Stimulated activated naive CD8-positive, alpha-beta T cell treated with anti-CD3 and anti-CD28 coated beads, Interleukin-15, amount 100 ng/mL, for 72 hours (primary cell): Measurements from ENCODE around the gene SPNS2.
A peak's percentile ranks its signal among the peaks of the same experiment; 100 is the strongest.

Experiments used
- ATAC-seq: fragments of 150-1000 bp; cut with Tn5 transposase; 2 replicates; pipeline ENCODE4 v1.10.0; 2021; ENCODE audit warnings: mild to moderate bottlenecking, moderate library complexity
- DNase-seq, 2 donors: peaks; one replicate each; pipeline ENCODE4 v3.0.0; 2021 to 2022
- H3K27ac Mint-ChIP-seq, 2 donors: one replicate each; pipeline ENCODE4 v1.8.0; 2022; ENCODE audit warnings: mild to moderate bottlenecking in 2 of 2, mixed read lengths in 2 of 2, moderate library complexity in 2 of 2
- H3K27me3 Mint-ChIP-seq: one replicate; pipeline ENCODE4 v1.8.0; 2022; ENCODE audit warnings: mixed read lengths
- H3K4me1 Mint-ChIP-seq: one replicate; pipeline ENCODE4 v1.8.0; 2022; ENCODE audit warnings: mild to moderate bottlenecking, mixed read lengths
- H3K4me3 Mint-ChIP-seq, 2 donors: one replicate each; pipeline ENCODE4 v1.8.0; 2022; ENCODE audit warnings: mild to moderate bottlenecking in 2 of 2, mixed read lengths in 2 of 2, moderate library complexity in 1 of 2
- H3K9me3 Mint-ChIP-seq, 2 donors: one replicate each; pipeline ENCODE4 v1.8.0; 2022; ENCODE audit warnings: mixed read lengths in 2 of 2

The SPNS2 gene

GRCh38 chr17:4498461-4499397 is at the start of gene SPNS2:
Gene SPNS2, plus strand, starts transcription at chr17:4498881. Its CDS starts 167 bp downstream, at chr17:4499048.
- peak within 1 kb of the TSS in 1 of 2 donors; percentile 78 for H3K27ac Mint-ChIP-seq
- H3K4me3 Mint-ChIP-seq = peak within 1 kb of the TSS; percentile 71 to 78
- H3K27me3 Mint-ChIP-seq = peaks cover 36% of the 10 kb centered on the region
- peak; percentile 83 for ATAC-seq
- DNase-seq = peak; percentile 55 to 64
- H3K4me1 Mint-ChIP-seq = peaks cover 37% of the 10 kb centered on the region
- no peaks in the 10 kb centered on the region for H3K9me3 Mint-ChIP-seq

GRCh38 chr17:4449736-4450135 is 48.9 kb upstream of the SPNS2 start:
- no peaks in the 10 kb centered on the region for H3K4me1 Mint-ChIP-seq
- no peak for ATAC-seq
- H3K4me3 Mint-ChIP-seq = no peak overlapping the region

GRCh38 chr17:4450710-4451316 is 47.9 kb upstream of the SPNS2 start:
- no peaks in the 10 kb centered on the region for H3K4me1 Mint-ChIP-seq
- ATAC-seq (no peak), DNase-seq (no peak)
- H3K4me3 Mint-ChIP-seq = no peak overlapping the region
- no peak overlapping the region for H3K27ac Mint-ChIP-seq
- no peaks in the 10 kb centered on the region for H3K9me3 Mint-ChIP-seq
- no peaks in the 10 kb centered on the region for H3K27me3 Mint-ChIP-seq

More at GRCh38 chr17:4449736-4450135, 48.9 kb upstream of the SPNS2 start:
- Mint-ChIP-seq H3K9me3 (no peaks in the 10 kb centered on the region), H3K27ac (peak overlapping the region in 1 of 2 donors; percentile 34), H3K27me3 (no peaks in the 10 kb centered on the region)
- DNase-seq = no peak

GRCh38 chr17:4453812-4454591 is 44.7 kb upstream of the SPNS2 start:
- no peak overlapping the region for H3K4me3 Mint-ChIP-seq
- H3K4me1 Mint-ChIP-seq = no peaks in the 10 kb centered on the region
- DNase-seq (no peak), ATAC-seq (no peak)
- no peaks in the 10 kb centered on the region for H3K27me3 Mint-ChIP-seq
- no peak overlapping the region for H3K27ac Mint-ChIP-seq
- H3K9me3 Mint-ChIP-seq = peaks cover 0 to 5% of the 10 kb centered on the region in 2 donors

- no peak for DNase-seq
- H3K9me3 Mint-ChIP-seq = peaks cover 15 to 18% of the 10 kb centered on the region in 2 donors
- no peaks in the 10 kb centered on the region for H3K27me3 Mint-ChIP-seq
- no peak overlapping the region for H3K4me3 Mint-ChIP-seq
- no peaks in the 10 kb centered on the region for H3K4me1 Mint-ChIP-seq
- H3K27ac Mint-ChIP-seq = no peak overlapping the region
- no peak for ATAC-seq
These were observed 38.0 kb upstream of the SPNS2 start for GRCh38 chr17:4460661-4461060.

- Mint-ChIP-seq H3K27ac (no peak overlapping the region), H3K4me1 (no peaks in the 10 kb centered on the region), H3K27me3 (no peaks in the 10 kb centered on the region), H3K9me3 (peaks cover 14 to 15% of the 10 kb centered on the region in 2 donors), H3K4me3 (no peak overlapping the region)
- ATAC-seq (no peak), DNase-seq (no peak)
These were observed 34.7 kb upstream of the SPNS2 start for GRCh38 chr17:4463818-4464476.

GRCh38 chr17:4465786-4466185 is 32.9 kb upstream of the SPNS2 start:
- Mint-ChIP-seq H3K4me3 (no peak overlapping the region), H3K27ac (no peak overlapping the region), H3K4me1 (no peaks in the 10 kb centered on the region), H3K9me3 (peaks cover 6 to 7% of the 10 kb centered on the region in 2 donors), H3K27me3 (no peaks in the 10 kb centered on the region)
- ATAC-seq (no peak), DNase-seq (no peak)

- Mint-ChIP-seq H3K27ac (no peak overlapping the region), H3K4me3 (no peak overlapping the region), H3K4me1 (no peaks in the 10 kb centered on the region), H3K9me3 (no peaks in the 10 kb centered on the region), H3K27me3 (no peaks in the 10 kb centered on the region)
- DNase-seq (no peak), ATAC-seq (no peak)
These were observed 31.4 kb upstream of the SPNS2 start for GRCh38 chr17:4467287-4467686.

- no peak for DNase-seq
- no peaks in the 10 kb centered on the region for H3K27me3 Mint-ChIP-seq
- no peaks in the 10 kb centered on the region for H3K4me1 Mint-ChIP-seq
- no peak overlapping the region for H3K4me3 Mint-ChIP-seq
- H3K9me3 Mint-ChIP-seq = no peaks in the 10 kb centered on the region
- H3K27ac Mint-ChIP-seq = no peak overlapping the region
- no peak for ATAC-seq
These were observed 29.1 kb upstream of the SPNS2 start for GRCh38 chr17:4469552-4469951.

GRCh38 chr17:4472286-4472685 is 26.4 kb upstream of the SPNS2 start:
- no peak overlapping the region for H3K4me3 Mint-ChIP-seq
- no peaks in the 10 kb centered on the region for H3K9me3 Mint-ChIP-seq
- peak overlapping the region in 1 of 2 donors; percentile 49 for H3K27ac Mint-ChIP-seq
- ATAC-seq = no peak
- H3K27me3 Mint-ChIP-seq = no peaks in the 10 kb centered on the region
- no peak for DNase-seq
- H3K4me1 Mint-ChIP-seq = peaks cover 13% of the 10 kb centered on the region

GRCh38 chr17:4474093-4474492 is 24.6 kb upstream of the SPNS2 start:
- H3K9me3 Mint-ChIP-seq = no peaks in the 10 kb centered on the region
- peaks cover 21% of the 10 kb centered on the region for H3K4me1 Mint-ChIP-seq
- DNase-seq (no peak), ATAC-seq (no peak)
- no peak overlapping the region for H3K27ac Mint-ChIP-seq
- no peak overlapping the region for H3K4me3 Mint-ChIP-seq
- no peaks in the 10 kb centered on the region for H3K27me3 Mint-ChIP-seq

GRCh38 chr17:4475001-4475400 is 23.7 kb upstream of the SPNS2 start:
- Mint-ChIP-seq H3K9me3 (no peaks in the 10 kb centered on the region), H3K4me1 (peaks cover 28% of the 10 kb centered on the region), H3K27ac (peak overlapping the region in 1 of 2 donors; percentile 2), H3K27me3 (no peaks in the 10 kb centered on the region), H3K4me3 (no peak overlapping the region)
- DNase-seq (no peak), ATAC-seq (no peak)

- DNase-seq (no peak), ATAC-seq (no peak)
- H3K9me3 Mint-ChIP-seq = no peaks in the 10 kb centered on the region
- H3K4me1 Mint-ChIP-seq = peaks cover 33% of the 10 kb centered on the region
- H3K4me3 Mint-ChIP-seq = no peak overlapping the region
- H3K27me3 Mint-ChIP-seq = no peaks in the 10 kb centered on the region
- H3K27ac Mint-ChIP-seq = peak overlapping the region in 1 of 2 donors; percentile 2
These were observed 23.2 kb upstream of the SPNS2 start for GRCh38 chr17:4475463-4475862.

- Mint-ChIP-seq H3K27ac (peak overlapping the region in 1 of 2 donors; percentile 68), H3K4me3 (no peak overlapping the region), H3K9me3 (no peaks in the 10 kb centered on the region), H3K27me3 (no peaks in the 10 kb centered on the region), H3K4me1 (peaks cover 38% of the 10 kb centered on the region)
- ATAC-seq (no peak), DNase-seq (no peak)
These were observed 22.7 kb upstream of the SPNS2 start for GRCh38 chr17:4476017-4476416.

GRCh38 chr17:4476511-4477070 is 22.1 kb upstream of the SPNS2 start:
- ATAC-seq (no peak), DNase-seq (no peak)
- Mint-ChIP-seq H3K27me3 (no peaks in the 10 kb centered on the region), H3K27ac (peak overlapping the region in 1 of 2 donors; percentile 68), H3K4me1 (peaks cover 44% of the 10 kb centered on the region), H3K9me3 (no peaks in the 10 kb centered on the region), H3K4me3 (no peak overlapping the region)
